Left cardiac atrium (tissue), 4 donors: ENCODE measurements around the gene PPP6R2. TPM values are rescaled to one million over a fixed set of nuclear protein-coding genes. Genes with fewer than 3 reads are reported as not detected.
"Not testable (repeated sequence)": the region's sequence is repeated elsewhere in the genome, so short reads cannot be mapped to it uniquely, and the experiment has no call there.

Source experiments
- ATAC-seq, 2 donors: fragments of 200-7000 bp; cut with Tn5 transposase; one replicate each; pipeline ENCODE4 v1.9.1; 2020; ENCODE audit warnings: mild to moderate bottlenecking in 2 of 2, moderate library complexity in 2 of 2
- DNase-seq: peaks from one replicate; pipeline ENCODE4 v3.0.0-alpha.2; 2020
- intact Hi-C, 2 donors: fragments of 100-400 bp; cut with DNase I; formaldehyde crosslinking; loops; one replicate each; pipeline versions ENCODE4 v1.14.1 to v1.15.1; 2022 to 2023
- total RNA-seq, 2 donors: library from RNA; stranded (reverse); fragmentation: NEBNext Ultra II Directional; extraction: Animal tissue kit (Norgen Biotek cat#: 25700); gene quantifications; one replicate each; pipeline ENCODE4 v1.2.1, GENCODE V29; 2021
- donor health status: DM: no; HTN: yes; CAD: no.
- donor health status: DM: no; HTN: yes; CAD: no; lungs with severe emphysema.
- donor health status: DM: yes; HTN: yes; CAD: no.
- donor health status: Dilated cardiomyopathy.

The PPP6R2 gene
- total RNA-seq, 2 donors from 2014 or later, result 40.6 to 46.2 TPM

DNA sequence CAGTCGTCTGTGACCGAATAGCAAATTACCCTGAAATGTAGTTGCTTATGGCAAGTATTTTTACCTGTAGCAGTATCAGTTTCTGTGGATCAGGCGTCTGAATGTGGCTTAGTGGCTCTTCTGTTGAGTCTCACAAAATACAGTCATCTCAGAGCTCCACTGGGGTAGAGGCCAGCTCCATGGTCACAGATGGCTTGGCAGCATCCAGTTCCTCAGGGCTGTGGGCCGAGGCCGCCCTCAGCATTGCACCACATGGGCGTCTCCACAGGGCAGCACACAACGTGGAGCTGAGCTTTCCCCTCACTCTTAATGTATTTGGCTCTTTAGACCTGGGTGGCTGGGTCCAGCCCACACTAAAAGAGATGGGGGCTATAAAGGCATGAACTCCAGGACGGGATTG lies 73.9 kb downstream of the PPP6R2 start:
- no peak for DNase-seq

DNA sequence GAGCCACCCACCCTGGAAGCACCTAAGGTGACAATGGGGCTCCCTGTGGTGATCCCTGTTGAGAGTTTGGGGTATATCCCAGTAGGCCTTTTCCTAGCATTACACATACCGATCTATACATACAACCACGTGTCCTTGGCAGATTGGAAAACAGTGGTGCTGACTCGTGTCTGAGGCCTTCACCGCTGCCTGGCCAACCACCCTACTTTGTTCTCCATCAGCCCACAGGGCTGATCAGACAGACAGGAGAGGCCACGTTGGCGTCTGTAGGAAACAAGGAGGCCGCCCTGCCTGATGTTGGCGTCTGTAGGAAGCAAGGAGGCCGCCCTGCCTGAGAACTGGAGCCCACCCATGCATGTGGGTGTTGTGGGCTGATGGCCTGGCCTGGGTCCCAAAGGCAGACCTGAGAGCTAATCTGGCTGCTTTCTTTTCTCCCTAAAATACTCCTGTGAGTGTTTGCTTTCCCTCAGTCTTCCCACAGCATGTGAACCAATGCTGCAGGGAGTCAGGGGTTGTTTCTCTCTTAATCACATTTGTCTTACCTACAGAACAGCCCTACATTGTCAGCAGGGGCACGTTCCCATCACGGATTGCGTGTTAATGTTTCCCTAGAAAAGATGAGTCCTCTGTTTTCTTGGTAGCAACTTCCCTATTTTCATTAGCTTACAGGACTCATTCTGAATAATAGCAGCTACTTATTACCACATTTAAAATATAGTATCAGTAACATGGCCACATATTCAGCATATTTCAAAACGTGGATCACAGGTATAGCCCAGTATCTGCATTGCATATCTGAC lies 74.5 kb downstream of the PPP6R2 start:
- intact Hi-C loops, result no loop called here
- DNase-seq (no peak), ATAC-seq (no peak)

More for the DNA sequence above, 73.9 kb downstream of the PPP6R2 start:
- ATAC-seq, result peak in 1 of 2 donors; percentile 75
- intact Hi-C loops, result no loop called here

DNA sequence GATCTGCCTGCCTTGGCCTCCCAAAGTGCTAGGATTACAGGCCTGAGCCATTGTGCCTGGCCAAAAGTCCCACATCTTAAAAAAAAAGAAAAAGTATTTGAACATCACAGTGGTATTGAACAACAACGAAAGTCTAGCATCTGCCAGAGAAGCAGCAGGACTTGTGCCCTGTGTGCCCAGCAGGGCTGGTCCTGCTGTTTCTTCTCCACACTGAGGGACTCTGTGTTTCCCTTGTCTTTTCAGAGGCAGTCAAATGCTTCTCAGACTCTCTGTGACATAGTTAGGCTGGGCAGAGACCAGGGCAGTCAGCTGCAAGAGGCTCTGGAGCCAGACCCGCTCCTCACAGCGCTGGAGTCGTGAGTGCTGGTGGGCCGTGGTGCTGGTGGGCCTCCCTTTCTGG lies 75.5 kb downstream of the PPP6R2 start:
- DNase-seq, result no peak
- no peak for ATAC-seq
- intact Hi-C loops, result no loop called here

- intact Hi-C loops, result no loop called here
- ATAC-seq (no peak), DNase-seq (no peak)
Observed at GRCh38 chr22:50419116-50419515, 76.0 kb downstream of the PPP6R2 start.

DNA sequence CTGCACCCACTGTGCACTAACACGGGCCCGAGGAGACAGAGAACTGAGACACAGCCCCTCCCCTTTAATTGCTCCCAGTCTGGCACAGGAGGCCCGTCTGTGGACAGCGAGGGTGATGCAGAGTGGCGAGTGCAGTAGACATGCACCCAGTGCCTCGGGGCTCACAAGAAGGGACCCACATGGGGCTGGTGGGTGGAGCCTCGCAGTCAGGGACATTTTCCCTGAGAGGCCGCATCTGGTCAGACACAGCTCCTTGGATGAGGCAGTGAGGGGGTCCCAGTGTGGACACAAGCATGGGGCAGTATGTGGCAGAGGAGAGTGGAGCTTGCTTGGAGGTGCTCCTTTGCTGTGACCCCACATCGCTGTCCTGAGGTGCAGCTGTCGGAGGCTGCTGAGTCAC lies 76.9 kb downstream of the PPP6R2 start:
- DNase-seq (no peak), ATAC-seq (no peak)
- intact Hi-C loops, result no loop called here

DNA sequence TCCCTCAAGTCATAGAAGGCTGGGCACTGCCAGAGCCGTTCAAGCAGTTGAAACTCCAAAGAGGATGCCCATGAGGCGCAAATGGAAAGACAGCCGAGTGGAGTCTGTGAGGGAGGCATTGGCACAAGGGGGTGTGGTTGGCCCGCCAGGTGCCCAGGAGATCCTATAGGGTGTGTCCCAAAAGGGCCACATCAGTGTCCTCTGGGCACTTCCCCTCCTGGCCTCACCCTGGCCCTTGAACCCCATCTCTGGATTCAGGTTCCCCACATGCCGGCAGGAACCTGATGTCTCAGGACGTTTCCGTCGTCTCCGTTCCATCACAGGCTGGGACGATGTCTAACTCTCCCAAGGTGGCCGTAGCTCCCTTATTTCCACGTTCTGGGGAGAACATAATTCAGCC lies 77.5 kb downstream of the PPP6R2 start:
- DNase-seq, result no peak
- intact Hi-C loops, result no loop called here
- ATAC-seq, result no peak

DNA sequence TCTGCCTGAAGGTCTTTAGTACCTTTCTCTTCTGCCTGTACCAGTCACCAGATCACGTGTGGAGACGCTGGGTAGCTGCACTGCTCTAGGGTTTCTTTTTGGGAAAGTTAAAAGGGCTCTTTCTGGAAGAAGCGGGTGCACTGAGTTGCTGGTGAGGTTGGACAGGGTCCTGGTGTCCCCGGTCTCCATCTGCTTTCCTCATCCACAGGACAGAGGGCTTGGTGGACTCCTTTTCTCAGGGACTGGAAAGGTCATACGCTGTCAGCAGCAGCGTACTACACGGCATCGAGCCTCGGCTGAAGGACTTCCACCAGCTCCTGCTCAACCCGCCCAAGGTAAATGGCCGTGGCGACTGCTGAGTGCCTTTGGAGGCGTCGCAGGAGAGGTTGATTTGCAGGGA lies 78.9 kb downstream of the PPP6R2 start:
- intact Hi-C loops, result no loop called here
- ATAC-seq (no peak), DNase-seq (no peak)

DNA sequence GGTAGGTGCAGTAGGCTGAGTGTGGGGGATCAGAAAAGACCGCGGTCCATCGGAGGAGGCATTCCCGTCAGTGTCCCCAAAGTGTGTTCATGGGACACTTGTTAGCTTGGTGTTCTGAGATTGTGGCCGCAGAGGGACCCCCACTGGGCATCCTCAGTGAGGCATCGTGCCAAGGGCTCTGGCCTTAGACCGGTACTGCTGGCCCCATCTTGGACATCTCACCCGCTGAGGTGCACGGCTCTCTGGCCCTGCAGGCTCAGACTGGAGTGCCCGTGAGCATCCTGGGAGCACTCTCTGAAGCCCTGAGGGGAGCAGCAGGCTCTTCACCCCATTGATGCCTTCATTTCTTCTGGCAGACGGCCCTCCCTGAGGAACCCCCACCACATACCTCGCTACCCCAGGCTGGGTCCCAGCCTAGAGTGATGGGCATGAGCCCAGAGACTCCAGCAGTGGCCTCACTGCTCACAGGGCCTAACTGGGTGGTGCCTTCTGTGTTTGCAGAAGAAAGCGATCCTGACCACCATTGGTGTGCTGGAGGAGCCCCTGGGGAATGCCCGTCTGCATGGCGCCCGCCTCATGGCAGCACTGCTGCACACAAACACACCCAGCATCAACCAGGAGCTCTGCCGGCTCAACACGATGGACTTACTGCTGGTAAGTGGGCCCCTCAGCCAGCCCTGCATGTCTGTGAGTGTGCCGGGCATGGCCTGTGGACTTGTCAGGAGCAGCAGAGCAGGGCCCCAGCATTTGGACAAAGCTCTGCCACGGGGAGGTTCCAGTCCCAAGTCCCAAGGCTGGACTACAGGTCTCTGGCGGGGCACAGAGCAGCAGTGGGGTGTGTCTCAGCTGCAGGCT lies 80.1 kb downstream of the PPP6R2 start:
- no peak for DNase-seq
- intact Hi-C loops, result no loop called here
- ATAC-seq, result no peak

GRCh38 chr22:50423956-50424355 lies 80.8 kb downstream of the PPP6R2 start:
- DNase-seq (no peak), ATAC-seq (no peak)
- intact Hi-C loops, result no loop called here

- no peak for ATAC-seq
- DNase-seq, result no peak
- intact Hi-C loops, result no loop called here
Observed at GRCh38 chr22:50425179-50425916, 82.2 kb downstream of the PPP6R2 start.

DNA sequence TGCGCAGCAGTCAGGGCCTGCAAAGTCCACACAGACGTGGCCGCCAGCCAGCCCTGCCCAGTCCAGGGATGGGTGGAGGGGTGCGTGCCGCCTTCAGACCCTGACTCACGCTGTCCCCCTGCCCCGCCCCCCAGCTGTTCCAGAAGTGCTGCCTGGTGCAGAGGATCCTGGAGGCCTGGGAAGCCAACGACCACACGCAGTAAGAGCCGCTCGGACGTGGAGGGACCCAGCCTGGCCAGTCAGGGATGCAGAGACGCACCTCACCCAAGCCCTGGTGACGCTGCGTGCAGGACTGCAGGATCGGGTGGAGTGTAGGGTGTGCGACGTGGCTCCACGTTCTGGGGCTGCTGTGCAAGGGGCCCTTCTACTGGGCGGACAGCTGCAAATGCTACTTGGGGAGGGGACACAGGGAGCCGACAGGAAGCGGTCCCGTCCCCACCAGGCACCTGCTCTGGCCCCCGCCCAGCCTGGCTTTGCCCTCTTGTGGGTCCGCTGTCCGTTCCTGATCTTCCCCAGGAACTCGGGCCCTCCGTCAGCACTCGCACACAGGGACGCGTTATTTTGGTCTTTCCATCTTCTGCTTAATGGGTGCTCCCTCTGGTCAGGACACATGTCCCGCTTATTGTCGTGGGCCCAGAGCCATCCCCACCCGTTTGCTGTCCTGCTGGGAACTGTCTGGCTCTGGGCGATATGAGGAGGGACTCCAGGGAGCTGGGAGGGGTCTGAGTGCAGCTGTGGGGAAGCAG lies 89.2 kb downstream of the PPP6R2 start:
- intact Hi-C loops, result no loop called here
- DNase-seq (no peak), ATAC-seq (no peak)

GRCh38 chr22:50432877-50433510 lies 89.9 kb downstream of the PPP6R2 start:
- ATAC-seq, intact Hi-C loops, DNase-seq: not testable (repeated sequence)

DNA sequence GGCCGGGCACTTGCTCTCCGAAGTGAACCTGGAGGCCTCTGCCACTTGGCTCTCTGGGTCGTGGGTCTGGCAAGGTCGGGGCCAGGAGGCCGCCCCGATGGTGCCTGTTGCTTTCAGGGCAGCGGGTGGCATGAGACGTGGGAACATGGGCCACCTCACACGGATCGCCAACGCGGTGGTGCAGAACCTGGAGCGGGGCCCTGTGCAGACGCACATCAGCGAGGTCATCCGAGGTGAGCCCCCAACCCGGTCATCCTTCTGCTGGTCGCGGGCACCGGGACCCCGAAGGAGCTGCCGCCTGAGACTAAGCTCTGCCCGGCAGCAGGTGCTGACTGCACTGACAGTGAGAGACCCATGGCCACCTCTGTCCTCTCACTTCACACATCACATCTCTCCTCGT lies 91.7 kb downstream of the PPP6R2 start:
- DNase-seq (no peak), ATAC-seq (no peak)
- intact Hi-C loops, result no loop called here

- ATAC-seq (no peak), DNase-seq (peak; percentile 23)
- intact Hi-C loops, result no loop called here
Observed at GRCh38 chr22:50435291-50436014, 92.3 kb downstream of the PPP6R2 start.

DNA sequence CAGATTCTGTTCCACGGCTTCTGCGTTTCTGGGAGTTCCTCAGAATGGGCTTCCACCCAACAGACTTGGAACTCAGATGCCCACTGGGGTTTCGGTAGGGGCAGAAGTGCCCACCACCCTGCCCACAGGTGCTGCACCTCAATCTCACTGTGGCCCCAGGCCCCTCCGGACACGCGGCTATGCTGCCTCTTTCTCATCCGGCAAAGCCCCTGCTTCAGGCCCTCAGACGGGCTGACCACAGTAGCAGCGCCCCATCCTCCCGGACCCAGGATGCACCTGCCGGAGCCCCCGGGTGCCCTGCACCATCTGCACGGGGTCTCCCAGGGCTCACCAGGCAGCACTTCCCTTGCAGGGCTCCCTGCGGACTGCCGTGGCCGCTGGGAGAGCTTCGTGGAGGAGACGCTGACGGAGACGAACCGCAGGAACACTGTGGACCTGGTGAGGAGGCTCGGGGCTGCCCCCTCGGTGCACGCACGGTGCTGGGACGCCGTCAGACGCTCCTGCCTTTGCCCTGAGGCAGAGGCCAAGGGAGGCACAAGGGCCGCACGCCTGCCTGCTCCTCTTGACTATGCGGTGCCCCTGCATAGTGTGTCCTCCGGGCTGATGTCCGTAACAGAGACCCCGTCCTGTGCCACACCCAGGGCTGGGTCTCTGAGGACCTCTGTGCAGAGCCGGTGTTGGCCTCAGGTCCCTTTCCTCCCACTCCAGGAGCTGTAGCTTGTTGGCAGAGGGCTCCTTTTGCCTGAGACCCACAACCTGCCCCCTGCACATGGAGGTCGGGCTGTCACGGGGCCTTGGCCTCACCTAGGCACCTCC lies 93.1 kb downstream of the PPP6R2 start:
- no peak for ATAC-seq
- no peak for DNase-seq
- intact Hi-C loops, result no loop called here

DNA sequence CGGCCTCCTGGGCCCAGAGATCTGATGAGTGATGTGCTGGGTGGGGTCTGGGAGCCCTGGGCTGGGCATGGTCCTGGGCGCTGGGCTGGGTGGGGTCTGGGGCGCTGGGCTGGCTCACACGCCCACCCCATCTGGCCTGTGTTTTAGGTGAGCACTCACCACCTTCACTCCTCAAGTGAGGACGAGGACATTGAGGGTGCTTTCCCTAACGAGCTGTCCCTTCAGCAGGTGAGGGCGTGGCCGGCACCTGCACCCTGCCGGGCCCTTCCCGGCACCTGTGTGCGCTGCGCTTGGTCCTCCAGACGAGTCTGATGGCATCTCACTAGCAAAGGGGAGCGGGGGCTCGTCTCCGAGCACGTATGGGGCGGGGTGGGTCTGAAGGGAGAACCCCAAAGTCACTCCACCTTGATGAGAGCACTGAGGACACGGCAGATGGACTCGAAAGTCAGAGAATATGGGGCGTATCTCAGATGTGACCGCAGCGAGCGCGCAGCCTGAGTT lies 93.8 kb downstream of the PPP6R2 start:
- intact Hi-C loops, result no loop called here
- DNase-seq, result no peak
- no peak for ATAC-seq
